SK-N-SH (cell line): Measurements from ENCODE around the gene WIZ. TPM values are rescaled to one million over a fixed set of nuclear protein-coding genes. Genes with fewer than 3 reads are reported as not detected.

Experiments used
- CTCF ChIA-PET: fragments of 300-600, 350-600 bp; formaldehyde crosslinking; extraction: SDS; loops from one replicate; lab custom pipeline; 2021; lab: Yijun Ruan, JAX
- POLR2A ChIA-PET: fragments of 350-600 bp; sonication (Branson Sonifier 250); formaldehyde crosslinking; extraction: SDS; loops from one replicate; lab custom pipeline; 2020; ENCODE audit warnings: antibody characterized with exemption, inconsistent platforms; lab: Yijun Ruan, JAX
- DNase-seq: peaks from one replicate; pipeline ENCODE4 v3.0.0; 2012
- H2AFZ ChIP-seq: fragments of 200-600 bp; sonication (generic); 2 replicates; pipeline ENCODE4 v1.8.1; 2016; ENCODE audit warnings: antibody characterized with exemption, mild to moderate bottlenecking, low read depth
- H3F3A ChIP-seq: fragments of 200-600 bp; sonication (generic); replicated peaks from 2 replicates; pipeline ENCODE3; 2016; ENCODE audit warnings: antibody characterized with exemption, mild to moderate bottlenecking; ENCODE audit not compliant: insufficient read depth
- H3K27ac ChIP-seq, 2 experiments: fragments of 200-500 bp in 1 of 2; fragments of 200-600 bp in 1 of 2; sonication (Bioruptor generic) in 1 of 2; sonication (generic), shearing (Covaris generic) in 1 of 2; 2 replicates each; pipeline versions ENCODE4 v1.5.1 to v1.6.1; 2014 to 2016; ENCODE audit warnings: low read depth in 2 of 2, inconsistent platforms in 1 of 2, low read length in 1 of 2, mild to moderate bottlenecking in 1 of 2, mixed read lengths in 1 of 2
- H3K27me3 ChIP-seq: fragments of 200-600 bp; sonication (generic), shearing (Covaris generic); 2 replicates; pipeline ENCODE4 v1.6.1; 2016; ENCODE audit warnings: mixed run types; ENCODE audit not compliant: insufficient read depth
- H3K36me3 ChIP-seq, 2 experiments: fragments of 200-500 bp in 1 of 2; fragments of 200-600 bp in 1 of 2; sonication (Bioruptor generic) in 1 of 2; sonication (generic) in 1 of 2; replicated peaks in 1 of 2; 2 replicates each; pipeline versions ENCODE3 to v1.5.1; 2014 to 2016; ENCODE audit warnings: low read length in 1 of 2, mild to moderate bottlenecking in 1 of 2; ENCODE audit not compliant: insufficient read depth in 2 of 2, control insufficient read depth in 1 of 2
- H3K4me1 ChIP-seq, 2 experiments: fragments of 200-500 bp in 1 of 2; fragments of 200-600 bp in 1 of 2; sonication (Bioruptor generic) in 1 of 2; sonication (generic), shearing (Covaris generic) in 1 of 2; 2 replicates each; pipeline versions ENCODE4 v1.5.1 to v1.6.1; 2014 to 2016; ENCODE audit warnings: low read depth in 1 of 2, low read length in 1 of 2, mixed run types in 1 of 2; ENCODE audit not compliant: insufficient read depth in 2 of 2, control insufficient read depth in 1 of 2
- H3K4me2 ChIP-seq: fragments of 200-600 bp; sonication (generic), shearing (Covaris generic); 2 replicates; pipeline ENCODE4 v1.6.1; 2017; ENCODE audit warnings: mixed run types
- H3K4me3 ChIP-seq, 2 experiments: fragments of 200-500 bp in 1 of 2; fragments of 200-600 bp in 1 of 2; sonication (Bioruptor generic) in 1 of 2; sonication (generic), shearing (Covaris generic) in 1 of 2; 2 replicates each; pipeline versions ENCODE4 v1.5.1 to v1.8.1; 2014 to 2016; ENCODE audit warnings: low read depth in 2 of 2, inconsistent platforms in 1 of 2, low read length in 1 of 2, mild to moderate bottlenecking in 1 of 2, mixed read lengths in 1 of 2, moderate library complexity in 1 of 2
- H3K79me2 ChIP-seq: fragments of 200-600 bp; sonication (generic); 2 replicates; pipeline ENCODE4 v1.8.1; 2017; ENCODE audit warnings: mild to moderate bottlenecking; ENCODE audit not compliant: insufficient read depth
- H3K9ac ChIP-seq: fragments of 200-600 bp; sonication (generic); 2 replicates; pipeline ENCODE4 v1.6.1; 2017; ENCODE audit warnings: mixed run types
- H3K9me2 ChIP-seq: fragments of 200-600 bp; sonication (generic); 2 replicates; pipeline ENCODE4 v1.6.1; 2017; ENCODE audit warnings: mixed run types
- H3K9me3 ChIP-seq: fragments of 200-600 bp; sonication (generic); 2 replicates; pipeline ENCODE4 v1.6.1; 2017; ENCODE audit warnings: mixed run types, mild to moderate bottlenecking, moderate library complexity
- H4K20me1 ChIP-seq: fragments of 200-600 bp; sonication (generic); 2 replicates; pipeline ENCODE4 v1.6.1; 2017; ENCODE audit warnings: mild to moderate bottlenecking, mixed run types; ENCODE audit not compliant: insufficient read depth
- CHD2 ChIP-seq: fragments of 150-350 bp; IDR thresholded peaks from 2 replicates; pipeline ENCODE4 v1.6.1; 2018; ENCODE audit warnings: low read length; ENCODE audit not compliant: partially characterized antibody
- ELF1 ChIP-seq: IDR thresholded peaks from 2 replicates; pipeline ENCODE4 v1.4.0; 2012
- EZH2phosphoT487 ChIP-seq: fragments of 200-600 bp; sonication (generic); IDR thresholded peaks from 2 replicates; pipeline ENCODE4 v1.6.1; 2017; ENCODE audit warnings: low read depth, mixed run types, mild to moderate bottlenecking, antibody characterized with exemption, moderate library complexity, borderline replicate concordance
- FOSL2 ChIP-seq: IDR thresholded peaks from 2 replicates; pipeline ENCODE4 v1.4.0; 2012; ENCODE audit warnings: low read depth, mild to moderate bottlenecking, moderate library complexity, borderline replicate concordance
- GABPA ChIP-seq: IDR thresholded peaks from 2 replicates; pipeline ENCODE4 v1.4.0; 2012; ENCODE audit warnings: low read depth, mild to moderate bottlenecking
- MEF2A ChIP-seq: IDR thresholded peaks from 2 replicates; pipeline ENCODE4 v1.4.0; 2012; ENCODE audit warnings: low read depth, borderline replicate concordance
- MXI1 ChIP-seq: IDR thresholded peaks from 2 replicates; pipeline ENCODE4 v1.6.1; 2012; ENCODE audit warnings: mild to moderate bottlenecking, low read depth, low read length, improper control_type of control experiment
- NFIC ChIP-seq: IDR thresholded peaks from 2 replicates; pipeline ENCODE4 v1.4.0; 2012; ENCODE audit warnings: borderline replicate concordance
- REST ChIP-seq: IDR thresholded peaks from 2 replicates; pipeline ENCODE4 v1.6.1; 2012; ENCODE audit warnings: mild to moderate bottlenecking, low read depth, low read length, moderate library complexity
- TAF1 ChIP-seq: IDR thresholded peaks from 2 replicates; pipeline ENCODE4 v1.6.1; 2012; ENCODE audit warnings: low read depth, mild to moderate bottlenecking, low read length, moderate library complexity, borderline replicate concordance
- TEAD4 ChIP-seq: IDR thresholded peaks from 2 replicates; pipeline ENCODE4 v1.4.0; 2012; ENCODE audit warnings: mild to moderate bottlenecking, borderline replicate concordance; ENCODE audit not compliant: insufficient read depth
- USF2 ChIP-seq: fragments of 150-350 bp; IDR thresholded peaks from 2 replicates; pipeline ENCODE4 v1.6.1; 2017; ENCODE audit warnings: antibody characterized with exemption, low read length, low read depth, borderline replicate concordance
- YY1 ChIP-seq: IDR thresholded peaks from 2 replicates; pipeline ENCODE4 v1.4.0; 2012; ENCODE audit warnings: low read depth, mild to moderate bottlenecking
- WGBS: methylation state at CpG from one replicate; pipeline ENCODE4 v1.1.6; 2017; ENCODE audit warnings: low lambda C conversion rate; 5-methylcytosine and 5-hydroxymethylcytosine counted together
- polyA plus RNA-seq, 3 experiments: library from polyadenylated mRNA; depleted of rRNA; stranded (reverse); fragments of >200 nt; gene quantifications; 2 replicates each; pipeline ENCODE4 v1.2.3, GENCODE V29; 2012

Gene WIZ
- polyA plus RNA-seq, 1 of the 3 experiments (the other 2 are of a cell fraction), result 15.5 TPM

- H3K4me1 ChIP-seq, result peaks cover 2 to 11% of the 10 kb centered on the region in 2 experiments; a peak in 2 of 4 replicates
- TF ChIP-seq TAF1 (no peak), FOSL2 (no peak), REST (no peak), NFIC (no peak)
- ChIA-PET POLR2A (no interaction called here), CTCF (interaction anchor here (1.9 to 2.0 kb wide), 2 partner anchors 17 to 18 kb away, joined by 4 to 6 read pairs; no protein-coding TSS in a partner anchor)
- 0 out of 2 replicates have a peak, but pooled peaks cover 2% of the 10 kb centered on the region for H4K20me1 ChIP-seq
- no peaks in the 10 kb centered on the region for H3K36me3 ChIP-seq
- H3K4me2 ChIP-seq, result no peak overlapping the region
- no peak overlapping the region for H2AFZ ChIP-seq
- no peak overlapping the region for H3K9ac ChIP-seq
- no peak for DNase-seq
- H3F3A ChIP-seq, result no peaks in the 10 kb centered on the region
- H3K9me3 ChIP-seq, result no peaks in the 10 kb centered on the region
- H3K79me2 ChIP-seq, result peaks cover 10% of the 10 kb centered on the region
- no peak overlapping the region for H3K4me3 ChIP-seq
- no peaks in the 10 kb centered on the region for H3K9me2 ChIP-seq
- no peaks in the 10 kb centered on the region for H3K27me3 ChIP-seq
- H3K27ac ChIP-seq, result no peak overlapping the region
- WGBS, result 83% methylated on average over 10 of the region's 10 CpGs
Measured at GRCh38 chr19:15436012-15436825, 13.5 kb downstream of the WIZ start.

GRCh38 chr19:15433519-15434069 lies 16.2 kb downstream of the WIZ start:
- TF ChIP-seq FOSL2 (no peak), GABPA (no peak), YY1 (no peak), USF2 (no peak), NFIC (no peak), TEAD4 (no peak), ELF1 (no peak), MXI1 (no peak), EZH2phosphoT487 (no peak), CHD2 (no peak), MEF2A (no peak)
- Histone ChIP-seq H3K9me2 (no peaks in the 10 kb centered on the region), H4K20me1 (peaks cover 17% of the 10 kb centered on the region; the same call in 1 of the 2 replicates), H3K27me3 (no peaks in the 10 kb centered on the region), H3K4me2 (peak overlapping the region; percentile 94), H3K4me3 (peak overlapping the region; percentile 63 to 87), H3K27ac (peak overlapping the region; percentile 80 to 88; a peak in 3 of 4 replicates), H3K79me2 (peaks cover 36% of the 10 kb centered on the region), H3K36me3 (peaks cover 0 to 13% of the 10 kb centered on the region in 2 experiments), H3K4me1 (peaks cover 5 to 24% of the 10 kb centered on the region in 2 experiments; a peak in 2 of 4 replicates), H3K9ac (peak overlapping the region; percentile 81; the same call in 1 of the 2 replicates), H3K9me3 (no peaks in the 10 kb centered on the region), H2AFZ (peak overlapping the region; percentile 100), H3F3A (no peaks in the 10 kb centered on the region)
- ChIA-PET CTCF (interaction anchor here (1.4 to 2.6 kb wide), 3 partner anchors 13 to 19 kb away, joined by 3 to 11 read pairs (median 7); partner anchors contain the start of gene AKAP8L), POLR2A (interaction anchor here (0.7 to 1.6 kb wide), 4 partner anchors 12 to 1120 kb away, joined by 3 to 12 read pairs (median 6); partner anchors contain the start of gene AKAP8L)
- 77% methylated on average over 8 of the region's 8 CpGs for WGBS
- no peak for DNase-seq
